ELR (cell line): ENCODE data around the gene FAM227A.

Source experiments
- DNase-seq: peaks from one replicate; pipeline ENCODE4 v3.0.0-alpha.2; 2015; ENCODE audit warnings: low read depth

The FAM227A gene

GRCh38 chr22:38540701-38541100 lies 115.5 kb downstream of the FAM227A start:
- DNase-seq: no peak

- no peak for DNase-seq
Observed at GRCh38 chr22:38531251-38531938, 124.8 kb downstream of the FAM227A start.
